ENCODE data around the gene SLC15A4.

The SLC15A4 gene

DNA sequence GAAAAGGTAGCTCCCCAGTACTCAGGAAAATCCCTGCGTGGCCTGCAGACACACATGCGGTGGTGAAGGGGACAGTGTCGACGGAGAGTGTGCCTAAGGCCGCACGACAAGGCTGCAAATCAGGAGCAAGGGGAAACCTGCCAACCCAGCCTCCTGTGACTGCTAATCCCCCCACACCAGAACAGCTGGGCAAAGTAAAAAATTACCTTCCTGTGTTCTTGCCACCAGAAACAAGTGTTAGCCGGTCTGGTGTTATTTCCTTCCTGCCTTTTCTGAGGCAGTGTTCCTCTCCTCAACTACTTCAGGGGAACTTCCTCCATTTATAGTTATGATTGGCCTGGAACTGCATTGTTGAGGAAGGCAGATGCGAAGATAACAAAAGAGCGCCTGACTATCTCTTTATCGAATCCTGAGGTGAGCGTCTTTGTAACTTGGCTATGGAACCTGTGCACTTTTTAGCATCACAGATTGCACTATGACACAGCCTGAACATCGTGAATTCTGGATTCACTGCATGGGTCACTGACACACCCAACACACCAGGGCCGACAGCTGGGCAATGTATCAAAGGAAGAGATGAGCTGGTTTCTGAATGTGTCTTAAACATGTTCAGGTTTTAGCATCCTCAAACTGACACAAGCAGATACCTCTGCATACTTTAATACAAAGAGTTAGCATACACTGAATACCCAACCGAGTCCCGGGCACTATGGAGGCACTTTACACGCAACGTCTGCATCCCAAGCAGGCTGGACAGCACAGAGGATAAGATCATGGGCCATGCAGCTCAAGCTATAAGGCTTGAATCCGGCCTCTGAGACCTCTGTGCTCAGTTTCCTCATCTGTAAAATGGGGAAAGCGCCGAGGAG is 28.9 kb downstream of the SLC15A4 start:
- no peak for DNase-seq (ENCODE audit: low read depth in 3 of 3)

DNA sequence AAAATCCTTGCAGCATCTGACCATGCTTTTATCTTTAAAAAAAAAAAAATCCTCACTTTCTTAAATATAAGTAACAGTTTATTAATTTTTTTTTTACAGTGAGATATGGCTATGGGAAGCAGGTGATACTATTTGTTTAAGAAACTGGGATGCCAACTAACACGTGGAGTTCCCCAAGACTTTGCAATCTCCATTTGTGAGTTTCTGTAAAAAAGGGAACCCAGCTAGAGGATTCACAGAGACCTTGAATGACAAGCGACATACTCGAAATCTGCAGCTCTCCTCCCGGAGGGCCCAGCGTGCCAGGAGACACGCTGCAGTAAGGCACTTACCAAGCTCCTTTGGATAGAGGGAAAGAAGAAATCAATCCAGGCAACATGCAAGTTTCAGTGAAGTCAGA is 30.1 kb downstream of the SLC15A4 start:
- DNase-seq (ENCODE audit: low read depth in 3 of 3), result no peak

DNA sequence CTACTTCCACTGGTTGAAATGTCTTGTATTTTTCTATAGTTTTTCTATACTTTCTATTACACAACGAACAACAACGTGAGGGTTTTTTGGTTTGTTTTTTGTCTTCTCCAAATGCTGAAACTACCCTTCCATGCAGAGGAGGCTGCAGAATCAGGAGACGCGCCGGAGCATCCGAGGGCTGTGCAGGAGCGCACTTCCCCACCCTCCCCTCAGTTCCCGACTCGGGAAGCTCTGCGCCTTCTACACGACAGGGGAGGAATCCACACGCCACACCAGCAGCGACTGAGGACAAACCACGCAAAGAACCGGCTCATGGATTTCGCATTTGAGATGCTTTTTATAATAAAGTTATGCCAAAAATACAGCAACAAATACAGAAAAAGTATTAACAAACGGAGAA is 30.9 kb downstream of the SLC15A4 start:
- DNase-seq (ENCODE audit: low read depth in 3 of 3), result no peak

DNA sequence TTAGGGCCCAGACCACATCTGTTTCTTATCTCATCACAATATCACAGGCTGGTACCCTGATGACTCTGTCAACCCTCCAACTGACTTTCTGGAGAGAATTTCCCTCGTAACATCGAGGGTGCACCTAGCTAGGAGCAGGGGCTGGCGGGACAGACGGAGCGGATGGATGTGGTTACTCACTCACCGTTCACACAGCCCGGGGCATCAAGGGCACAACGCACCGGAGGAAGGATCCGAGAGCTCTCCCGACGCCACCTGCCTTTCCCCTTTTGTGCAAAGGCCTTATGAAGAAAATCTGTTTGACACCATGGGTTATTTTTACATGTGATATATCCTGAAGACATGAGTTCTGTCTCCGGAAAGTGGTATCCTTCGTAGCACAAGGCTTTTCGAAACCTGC is 31.4 kb downstream of the SLC15A4 start:
- DNase-seq (ENCODE audit: low read depth in 3 of 3), result no peak

DNA sequence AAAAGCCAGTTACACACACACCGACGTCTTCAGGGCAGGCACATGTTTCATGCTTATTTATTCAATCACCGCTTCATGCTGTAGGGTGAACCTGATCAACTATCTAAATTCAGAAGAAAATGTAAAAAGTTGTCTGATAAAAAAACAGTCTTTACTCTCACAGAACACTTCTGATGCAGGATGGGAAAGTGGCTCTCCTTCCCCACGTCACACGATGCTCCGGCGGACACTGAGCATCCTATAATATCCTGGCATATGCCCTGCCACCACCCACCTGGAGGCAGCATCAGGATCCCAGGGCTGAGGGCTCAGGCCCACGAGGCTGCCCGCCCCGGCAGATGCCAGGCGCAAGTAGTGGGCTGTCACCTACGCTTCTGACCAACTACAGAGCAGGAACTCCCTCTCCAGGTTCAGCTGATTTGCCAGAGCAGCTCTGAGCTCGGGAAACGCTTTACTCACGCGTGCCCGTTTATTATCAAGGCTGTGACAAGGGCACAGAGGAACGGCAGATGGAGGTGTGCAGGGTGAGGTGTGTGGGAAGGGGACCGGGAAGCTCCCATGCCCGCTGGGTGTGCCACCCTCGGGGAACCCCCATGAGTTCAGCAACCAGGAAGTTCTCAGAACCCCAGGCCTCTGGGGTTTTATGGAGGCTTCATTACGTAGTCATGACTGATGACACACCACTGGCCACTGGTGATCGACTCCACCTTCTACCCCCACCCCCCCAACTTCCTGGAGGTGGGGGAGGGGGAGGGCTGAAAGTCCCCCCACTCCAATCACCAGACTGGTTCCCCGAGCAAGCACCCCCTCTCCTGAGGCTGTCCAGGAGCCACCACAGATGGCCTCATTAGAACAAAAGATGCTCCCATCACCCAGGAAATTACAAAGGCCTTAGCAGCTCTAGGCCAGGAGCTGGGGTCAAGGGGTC is 32.1 kb downstream of the SLC15A4 start:
- DNase-seq (ENCODE audit: low read depth in 3 of 3), result no peak

DNA sequence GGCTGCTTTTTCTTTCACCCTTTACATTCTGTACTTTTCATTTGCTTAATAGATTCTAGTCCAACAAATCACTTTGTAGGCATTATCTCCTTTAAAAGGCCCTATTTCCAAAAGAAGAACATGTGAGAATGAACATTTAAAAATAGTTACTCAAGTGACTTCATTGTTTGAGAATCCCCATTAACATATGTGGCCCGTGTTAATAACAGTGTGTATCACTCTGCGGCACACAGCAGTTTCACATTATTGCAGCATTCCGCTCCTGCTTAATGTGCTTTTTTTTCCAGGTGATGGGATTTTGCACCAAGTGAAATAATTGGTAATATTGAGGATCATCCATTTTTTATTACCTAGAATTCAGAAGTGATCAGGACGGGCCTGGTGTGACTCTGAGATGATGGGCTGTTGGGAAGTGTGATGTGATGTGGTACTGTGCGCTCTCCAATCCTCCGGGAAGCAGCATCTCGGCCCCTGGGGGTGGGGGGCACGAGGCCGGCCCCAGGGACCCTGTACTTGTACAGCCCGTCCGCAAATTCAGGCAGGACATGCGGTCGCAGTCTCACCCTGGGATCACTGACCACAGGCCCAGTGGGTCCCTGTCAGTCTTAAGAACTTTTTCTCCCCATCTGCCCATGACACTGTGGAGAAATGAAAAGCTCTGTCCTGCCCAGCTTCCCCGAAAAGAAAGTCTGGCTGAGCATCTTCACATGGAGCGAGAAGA is 32.9 kb downstream of the SLC15A4 start:
- no peak for DNase-seq (ENCODE audit: low read depth in 3 of 3)

DNA sequence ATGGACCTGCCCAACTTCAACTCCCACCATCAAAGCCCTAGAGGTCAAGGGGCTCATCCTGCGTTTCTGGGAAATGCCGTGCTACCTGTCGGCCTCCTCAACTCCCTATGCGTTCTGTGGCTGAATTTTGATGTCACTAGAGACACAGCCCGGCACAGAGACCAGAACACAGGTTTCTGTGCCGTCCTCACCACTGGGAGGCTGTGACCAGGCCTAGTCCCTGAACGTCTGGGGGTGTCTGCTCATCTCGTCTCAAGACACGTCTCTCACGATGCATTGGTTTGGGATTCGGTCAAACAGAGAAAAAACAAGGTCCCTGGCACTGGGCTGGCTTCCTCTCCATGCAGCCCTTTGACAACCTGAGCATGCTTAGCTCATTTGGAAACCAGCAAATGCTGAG is 33.5 kb downstream of the SLC15A4 start:
- no peak for DNase-seq (ENCODE audit: low read depth in 3 of 3)

DNA sequence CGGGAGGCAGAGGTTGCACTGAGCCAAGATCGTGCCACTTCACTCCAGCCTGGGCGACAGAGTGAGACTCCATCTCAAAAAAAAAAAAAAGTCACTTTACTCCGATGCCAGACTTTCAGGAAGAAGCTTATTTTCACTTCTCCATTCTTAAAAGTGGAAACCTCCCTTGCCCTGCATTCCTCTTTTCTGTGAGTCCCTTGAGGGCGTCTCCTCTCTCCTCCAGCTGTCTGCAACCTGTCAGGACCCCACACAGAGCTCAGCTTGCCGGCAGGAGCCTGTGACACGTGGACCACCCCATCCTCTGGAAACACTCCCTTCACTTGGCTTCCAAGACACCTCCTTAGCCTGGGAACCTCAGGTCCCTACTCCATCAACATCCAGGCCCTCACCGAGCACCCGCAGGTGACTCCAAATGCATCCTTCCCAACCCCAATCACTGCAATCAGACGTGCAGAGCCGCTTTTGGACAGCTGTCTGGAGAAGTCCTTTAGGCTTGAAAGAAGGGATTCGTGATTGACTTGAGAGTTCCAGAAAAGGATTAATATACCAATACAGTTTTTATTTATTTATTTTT is 34.3 kb downstream of the SLC15A4 start:
- no peak for DNase-seq (ENCODE audit: low read depth in 3 of 3)

DNA sequence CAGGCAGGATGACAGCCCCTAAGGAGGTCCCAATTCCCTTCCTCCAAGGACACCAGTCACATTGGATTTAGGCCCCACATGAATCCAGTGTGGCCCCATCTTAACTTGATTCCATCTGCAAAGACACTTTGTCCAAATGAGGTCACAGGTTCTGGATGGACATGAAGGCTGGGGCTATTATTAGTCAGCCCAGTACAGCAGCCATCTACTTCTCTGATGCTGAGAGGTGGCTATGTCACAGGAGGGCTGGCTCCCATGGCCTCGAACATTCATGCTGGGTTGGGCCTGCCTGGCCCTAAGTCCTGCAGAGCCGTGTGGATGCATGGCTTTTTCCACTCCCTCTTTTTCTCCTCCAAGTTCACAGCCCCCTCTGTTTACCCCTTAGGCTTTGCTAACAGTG is 35.9 kb downstream of the SLC15A4 start:
- no peak for DNase-seq (ENCODE audit: low read depth in 3 of 3)

DNA sequence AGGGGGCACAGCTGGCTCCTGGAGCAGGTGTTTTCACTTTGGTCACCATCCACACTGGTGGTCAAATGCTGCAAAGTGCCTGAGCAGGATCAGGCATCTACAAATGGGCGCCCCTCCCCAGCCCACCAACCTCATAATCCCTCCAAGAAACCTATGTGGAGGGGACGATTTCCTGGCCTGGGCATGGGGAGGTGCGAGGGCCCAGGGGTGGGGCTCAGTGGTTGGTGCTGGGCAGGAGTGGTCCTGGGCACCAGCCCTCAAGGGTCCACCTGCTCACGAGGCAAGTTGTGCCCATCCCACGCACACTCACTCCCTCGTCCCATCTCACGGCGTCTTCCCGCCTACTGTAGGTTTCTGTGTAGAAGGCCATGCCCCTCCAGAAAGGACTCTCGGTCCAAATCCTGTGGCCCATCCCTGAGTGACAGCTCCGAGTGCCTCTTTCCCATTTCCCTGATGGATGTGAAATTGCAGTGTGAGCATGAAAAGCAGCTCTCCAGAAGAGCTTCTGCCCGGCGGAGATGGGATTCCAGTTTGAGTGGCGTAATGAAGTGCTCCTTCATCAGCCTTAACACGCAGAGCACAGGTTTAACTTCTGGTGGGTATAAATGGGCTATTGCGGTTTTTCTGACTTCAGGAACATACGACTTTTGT is 36.9 kb downstream of the SLC15A4 start:
- no peak for DNase-seq (ENCODE audit: low read depth in 3 of 3)

DNA sequence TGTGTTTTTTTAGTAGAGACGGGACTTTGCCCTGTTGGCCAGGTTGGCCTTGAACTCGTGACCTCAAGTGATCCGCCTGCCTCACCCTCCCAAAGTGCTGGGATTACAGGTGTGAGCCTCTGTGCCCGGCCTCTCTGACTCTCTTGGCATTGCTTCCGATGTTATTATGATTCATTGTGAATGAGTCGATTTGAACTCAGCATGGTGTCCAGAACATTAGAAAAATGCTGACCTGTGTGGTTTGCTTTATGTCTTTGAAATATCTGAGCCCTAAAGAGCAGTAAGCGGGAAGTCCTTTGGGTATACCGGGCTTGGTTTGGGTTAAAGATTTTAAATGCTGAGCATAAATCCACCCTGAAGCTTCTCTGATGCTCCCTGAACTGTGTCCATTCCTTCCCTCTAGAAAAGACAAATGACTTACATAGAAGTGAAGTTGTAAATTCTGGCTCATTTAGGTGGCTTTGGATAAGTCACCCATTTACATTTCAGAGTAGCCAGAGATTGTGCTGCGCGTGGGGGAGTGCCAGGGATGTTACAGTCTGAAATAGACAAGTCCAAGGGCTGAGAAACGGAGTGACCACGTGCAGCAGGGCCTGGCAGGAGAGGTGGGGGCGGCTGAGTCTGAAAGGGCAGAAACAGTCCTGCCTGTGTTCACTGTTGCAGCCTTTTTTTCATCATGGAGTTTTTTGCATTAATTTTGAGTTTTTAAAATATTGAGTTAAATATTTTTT is 39.6 kb downstream of the SLC15A4 start:
- DNase-seq (ENCODE audit: low read depth in 3 of 3), result no peak

DNA sequence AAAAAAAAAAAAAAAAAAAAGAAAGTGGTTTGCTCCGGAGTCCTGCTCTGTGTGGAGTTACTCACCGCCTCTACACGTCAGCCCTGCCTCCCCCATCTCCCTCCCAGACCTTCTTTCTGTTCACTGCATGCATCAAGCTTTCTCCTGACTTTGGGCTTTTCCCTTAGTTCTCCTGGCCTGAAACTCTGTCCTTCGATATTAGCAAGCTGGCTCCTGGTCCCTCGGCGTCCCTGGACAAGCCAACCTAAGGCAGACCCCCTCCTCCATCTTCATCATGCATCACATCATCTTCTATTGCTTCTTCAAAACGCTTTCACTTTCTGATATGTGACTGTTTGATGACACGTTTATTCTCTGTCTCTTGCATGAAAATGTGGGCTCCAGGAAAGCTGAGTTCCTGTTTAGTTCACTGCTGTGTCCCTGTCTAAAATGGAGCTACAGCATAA is 40.6 kb downstream of the SLC15A4 start:
- peak in 2 of 3 experiments; percentile 16 to 24 for DNase-seq (ENCODE audit: low read depth in 3 of 3)

DNA sequence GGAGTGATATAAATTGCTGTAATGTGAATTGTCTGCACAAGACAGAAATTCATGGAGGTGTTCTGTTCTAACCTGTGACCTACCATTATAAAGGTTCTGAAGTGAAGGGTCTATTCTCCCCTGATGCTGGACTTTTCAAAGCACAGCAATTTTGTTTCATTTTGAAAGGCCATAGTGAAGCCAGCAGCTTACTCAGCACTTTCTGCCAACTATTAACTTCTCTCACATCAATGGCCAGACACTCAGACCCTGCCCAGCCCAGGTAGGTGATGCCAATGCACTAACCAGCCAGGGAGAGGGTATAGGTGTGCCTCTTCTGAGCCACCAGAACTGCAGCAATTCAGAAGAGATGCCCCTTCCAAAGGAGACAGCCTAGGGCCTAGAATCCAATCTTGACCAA is 43.9 kb downstream of the SLC15A4 start:
- no peak for DNase-seq (ENCODE audit: low read depth in 3 of 3)

DNA sequence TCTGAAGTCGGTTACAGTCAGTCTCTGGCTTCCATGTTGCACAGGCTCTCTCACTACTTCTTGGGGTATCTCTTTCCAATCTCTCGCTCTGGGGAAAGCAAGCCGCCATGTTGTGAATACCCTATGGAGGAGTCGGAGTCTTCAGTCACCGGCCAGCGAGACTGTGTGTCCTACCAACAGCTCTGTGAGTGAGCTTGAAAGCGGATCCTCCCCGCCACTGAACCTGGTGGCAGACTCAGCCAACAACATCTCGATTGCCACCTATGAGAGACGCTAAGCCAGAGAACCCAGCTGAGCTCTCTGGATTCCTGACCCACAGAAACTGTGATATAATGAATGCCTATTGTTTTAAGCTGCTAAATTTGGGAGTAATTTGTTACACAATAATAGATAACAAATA is 51.5 kb downstream of the SLC15A4 start:
- no peak for DNase-seq (ENCODE audit: low read depth in 3 of 3)

DNA sequence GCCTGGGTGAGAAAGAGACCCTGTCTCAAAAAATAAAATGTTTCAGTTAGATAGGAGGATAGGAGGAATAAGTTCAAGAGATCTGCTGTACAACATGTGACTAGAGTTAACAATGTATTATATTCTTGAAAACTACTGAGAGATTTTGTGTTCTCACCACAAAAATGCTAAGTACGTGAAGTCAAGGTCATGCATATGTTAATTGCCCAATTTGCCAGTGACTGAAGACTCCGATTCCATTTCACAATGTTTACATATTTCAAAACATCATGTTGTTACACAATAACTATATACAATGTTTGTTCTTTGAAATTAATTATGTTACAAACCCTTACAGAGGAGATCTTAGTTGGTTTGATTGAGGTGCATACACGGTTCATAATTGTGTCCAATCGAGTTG is 52.1 kb downstream of the SLC15A4 start:
- DNase-seq (ENCODE audit: low read depth in 3 of 3), result no peak

DNA sequence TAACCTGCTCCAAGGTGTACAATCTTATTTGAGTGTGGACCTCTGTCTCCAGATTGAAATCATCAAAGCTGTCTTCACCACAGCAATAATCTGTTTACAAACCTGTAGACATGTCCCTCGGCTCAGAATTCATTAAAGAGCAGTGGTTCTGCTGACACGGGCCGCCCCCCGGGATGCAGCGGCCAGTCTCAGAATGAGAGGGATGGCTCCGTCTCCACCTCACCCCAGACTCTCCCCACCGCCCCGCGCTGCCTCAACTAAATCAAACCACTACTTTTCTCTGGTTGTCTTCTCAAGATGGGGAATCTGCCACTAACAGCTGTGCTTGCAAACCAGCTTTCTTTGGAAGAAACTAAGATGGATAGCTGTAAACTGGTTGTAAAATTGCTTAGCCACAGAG is 56.2 kb downstream of the SLC15A4 start:
- DNase-seq (ENCODE audit: low read depth in 3 of 3), result no peak

DNA sequence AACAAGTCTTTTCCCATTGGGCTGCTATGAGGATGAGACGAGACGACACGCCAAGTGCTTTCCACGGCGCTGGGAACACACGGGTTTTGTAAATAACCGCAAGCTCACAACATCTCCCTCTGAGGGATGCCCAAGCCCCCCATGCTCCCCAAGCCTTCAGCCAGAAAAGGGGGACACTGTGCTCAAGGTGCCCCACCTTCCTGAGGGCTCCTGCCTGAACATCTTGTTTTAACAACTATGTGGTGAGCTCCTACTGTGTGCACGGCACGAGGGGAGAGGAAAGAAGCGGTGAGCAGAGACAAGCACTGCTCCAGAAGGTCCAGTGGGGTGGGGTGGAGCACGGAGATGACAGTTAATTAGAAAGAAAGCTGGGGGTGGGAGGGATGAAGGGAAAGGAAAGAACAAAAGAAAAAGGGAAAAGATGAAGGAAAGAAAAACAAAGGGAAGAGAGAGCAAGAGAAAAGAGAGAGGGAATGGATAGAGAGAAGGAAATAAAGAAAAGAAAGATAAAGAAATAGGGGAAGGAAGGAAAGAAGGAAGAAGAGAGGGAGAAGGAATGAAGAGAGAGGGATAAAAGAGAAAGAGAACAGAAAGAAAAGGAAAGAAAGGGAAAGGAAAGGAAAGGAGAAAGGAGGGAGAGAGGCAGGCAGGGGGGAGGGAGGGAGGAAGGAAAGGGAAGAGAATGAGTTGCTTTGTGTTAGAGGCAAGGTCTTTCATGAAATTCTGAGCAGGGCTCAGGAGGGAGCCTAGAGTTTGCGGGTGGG is 56.8 kb downstream of the SLC15A4 start:
- no peak for DNase-seq (ENCODE audit: low read depth in 3 of 3)

DNA sequence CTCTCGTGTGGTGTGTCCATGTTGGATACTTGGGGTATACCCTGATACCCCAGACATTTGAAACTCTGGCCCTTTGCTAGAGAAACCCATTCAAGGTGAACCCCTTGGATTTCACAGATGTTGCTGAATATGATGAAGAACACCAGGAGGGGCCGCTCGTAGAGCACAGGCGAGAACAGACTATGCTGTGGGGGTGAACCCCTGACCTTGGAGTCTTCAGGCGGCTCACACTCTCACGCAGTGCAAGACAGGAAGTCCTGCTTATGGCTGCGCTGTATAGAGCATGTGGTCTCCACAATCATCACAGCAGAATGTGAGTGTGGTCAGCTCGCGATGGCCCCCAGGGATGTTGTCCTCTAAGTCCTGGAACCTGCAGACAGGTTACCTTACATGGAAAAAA is 60.4 kb downstream of the SLC15A4 start:
- no peak for DNase-seq (ENCODE audit: low read depth in 3 of 3)

DNA sequence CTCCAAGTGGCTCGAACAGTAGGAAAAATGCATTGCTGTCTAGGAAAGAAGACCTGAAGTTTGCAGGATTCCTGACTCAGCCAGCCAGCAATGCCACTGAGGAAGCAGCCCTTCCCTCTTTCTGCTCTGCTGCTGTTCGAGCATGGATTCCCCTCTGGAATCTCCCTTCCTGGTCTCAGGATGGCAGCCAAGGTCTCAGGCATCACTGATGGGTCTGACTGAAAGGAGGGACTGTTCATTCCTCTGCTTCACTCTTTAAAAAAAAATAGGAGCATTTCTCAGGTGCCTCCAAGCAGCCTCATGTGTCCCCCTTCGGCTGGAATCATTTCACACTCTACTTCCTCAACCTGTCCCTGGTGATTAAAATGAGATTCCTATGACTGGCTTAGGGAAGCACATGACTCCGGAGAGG is 62.4 kb downstream of the SLC15A4 start:
- DNase-seq (ENCODE audit: low read depth in 3 of 3), result no peak

DNA sequence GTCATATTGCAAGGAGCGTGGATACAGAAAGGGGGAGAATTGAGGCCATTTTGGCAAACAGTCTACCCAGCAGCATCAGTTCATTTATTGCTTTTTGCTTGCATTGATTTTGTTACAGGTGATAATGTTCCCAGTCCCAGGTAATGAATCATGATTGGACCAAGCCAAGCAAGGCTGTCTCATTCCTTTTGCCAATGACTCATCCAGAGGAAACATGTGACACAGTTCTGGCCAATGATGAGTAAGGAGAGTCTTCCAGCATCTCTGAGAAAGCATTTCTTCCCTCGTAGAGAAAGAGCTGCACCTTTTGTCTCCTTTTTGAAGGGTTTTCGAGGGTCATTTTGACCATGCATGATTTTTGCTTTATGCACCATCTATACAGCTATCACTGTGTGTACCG is 68.2 kb downstream of the SLC15A4 start:
- DNase-seq (ENCODE audit: low read depth in 3 of 3), result no peak
